Pancreas (tissue), 10 donors: ENCODE results near the gene SCD5. TPM values are rescaled to one million over a fixed set of nuclear protein-coding genes. Genes with fewer than 3 reads are reported as not detected.
A peak's percentile ranks its signal among the peaks of the same experiment; 100 is the strongest.

Experiments
- ATAC-seq, 4 donors: fragments of 200-7000 bp; cut with Tn5 transposase; one replicate each; pipeline versions ENCODE4 v1.8.0 to v1.9.1; 2020; ENCODE audit warnings: mild to moderate bottlenecking in 4 of 4, moderate library complexity in 4 of 4
- DNase-seq, 6 donors: peaks; one replicate each; pipeline ENCODE4 v3.0.0-alpha.2; 2020
- FAIRE-seq: peaks from 2 replicates; lab custom pipeline; 2012; peaks lifted over from hg19 to GRCh38; lab: Jason Lieb, UNC
- H3K27ac ChIP-seq, 4 donors: fragments of 200-600 bp; sonication (generic); 1 replicate in 3 of 4; 2 replicates in 1 of 4; pipeline versions ENCODE4 v1.5.0 to v1.8.0; 2020
- H3K27me3 ChIP-seq, 4 donors: fragments of 200-600 bp; one replicate each; pipeline ENCODE4 v1.8.0; 2021
- H3K36me3 ChIP-seq, 3 donors: fragments of 200-600 bp; sonication (generic) in 1 of 3; one replicate each; pipeline versions ENCODE4 v1.5.0 to v1.8.0; 2020 to 2021
- H3K4me1 ChIP-seq, 3 donors: fragments of 200-600 bp; one replicate each; pipeline ENCODE4 v1.8.0; 2021
- H3K4me3 ChIP-seq, 4 donors: fragments of 200-600 bp; sonication (generic) in 2 of 4; one replicate each; pipeline versions ENCODE4 v1.5.0 to v1.8.0; 2020 to 2021
- H3K9me3 ChIP-seq, 4 donors: fragments of 200-600 bp; one replicate each; pipeline ENCODE4 v1.8.0; 2021
- WGBS, 2 donors: extraction: QIAGEN DNeasy Blood & Tissue Kit; methylation state at CpG; one replicate each; pipeline ENCODE4 v1.1.7; 2013; 5-methylcytosine and 5-hydroxymethylcytosine counted together
- intact Hi-C, 3 donors: fragments of 100-400 bp; cut with DNase I; formaldehyde crosslinking; loops; one replicate each; pipeline versions ENCODE4 v1.11.1 to v1.14.2; 2022
- polyA plus RNA-seq, 2 donors: library from polyadenylated mRNA; stranded (reverse); fragments of 200-250 nt; gene quantifications; one replicate each; pipeline ENCODE4 v1.2.3, GENCODE V29; 2013
- total RNA-seq, 6 donors: library from RNA; stranded (reverse); fragmentation: NEBNext Ultra II Directional in 4 of 6; extraction: Animal tissue kit (Norgen Biotek cat#: 25700) in 4 of 6; gene quantifications; one replicate each; pipeline versions ENCODE4 v1.2.1 to v1.2.4, GENCODE V29; 2021 to 2023
- TF ChIP-seq, protein P1 (sequence below), 4 donors: fragments of 200-600 bp; sonication (generic) in 3 of 4; IDR thresholded peaks; one replicate each; pipeline versions ENCODE4 v1.5.0 to v1.8.0; 2021; ENCODE audit warnings: antibody characterized with exemption in 4 of 4
- donor health status: healthy with polysubstance abuse.
- donor health status: DM: no; HTN: no; CAD: no; lungs with moderate emphysema.
- donor health status: DM: no; HTN: no; CAD: no.
- donor health status: control.
- donor health status: control.
- donor health status: Bipolar disorder and iron deficiency.
- donor health status: DM: yes; HTN: yes; CAD: no.
- donor health status: DM: no; HTN: no; CAD: no.
- donor health status: DM: no; HTN: no; CAD: no.
- donor health status: DM: yes; HTN: yes; CAD: no.

The SCD5 gene
- total and polyA plus RNA-seq, 8 donors: 19.1 to 58.3 (median 31.3) TPM

DNA sequence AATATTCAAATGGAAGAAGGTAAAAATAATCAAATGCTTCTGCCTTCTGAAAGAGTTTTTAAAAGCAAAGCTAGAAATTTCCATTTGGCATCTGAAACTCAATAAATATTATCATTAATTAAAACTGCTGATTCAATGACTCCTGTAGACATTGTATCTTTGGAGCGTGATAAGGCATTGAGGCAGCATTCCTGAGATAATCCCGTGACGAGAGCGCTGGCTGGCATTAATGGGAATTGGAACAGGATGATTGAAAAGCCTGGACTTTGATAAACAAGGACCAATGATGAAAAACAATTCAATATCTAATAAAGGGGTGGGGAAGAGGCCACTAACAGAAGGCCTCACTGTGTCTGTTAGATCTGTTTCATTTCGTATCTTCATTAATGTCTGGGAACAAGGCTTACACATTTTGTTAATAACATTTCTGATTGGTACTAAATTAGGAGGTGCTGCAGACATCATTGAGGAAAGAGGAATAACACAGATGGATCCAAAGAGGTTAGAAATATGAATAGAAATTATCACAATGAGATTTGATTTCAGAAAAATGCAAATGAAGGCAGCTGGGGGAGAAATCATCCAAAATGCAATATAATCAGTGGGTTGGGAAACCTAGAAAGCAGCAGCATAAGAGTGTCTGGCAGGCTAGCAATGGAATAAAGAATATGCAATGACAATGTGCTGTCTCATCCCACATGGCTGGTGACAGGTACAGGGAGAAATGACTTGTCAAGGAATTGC is 102.3 kb downstream of the SCD5 start:
- TF ChIP-seq, protein P1, sequence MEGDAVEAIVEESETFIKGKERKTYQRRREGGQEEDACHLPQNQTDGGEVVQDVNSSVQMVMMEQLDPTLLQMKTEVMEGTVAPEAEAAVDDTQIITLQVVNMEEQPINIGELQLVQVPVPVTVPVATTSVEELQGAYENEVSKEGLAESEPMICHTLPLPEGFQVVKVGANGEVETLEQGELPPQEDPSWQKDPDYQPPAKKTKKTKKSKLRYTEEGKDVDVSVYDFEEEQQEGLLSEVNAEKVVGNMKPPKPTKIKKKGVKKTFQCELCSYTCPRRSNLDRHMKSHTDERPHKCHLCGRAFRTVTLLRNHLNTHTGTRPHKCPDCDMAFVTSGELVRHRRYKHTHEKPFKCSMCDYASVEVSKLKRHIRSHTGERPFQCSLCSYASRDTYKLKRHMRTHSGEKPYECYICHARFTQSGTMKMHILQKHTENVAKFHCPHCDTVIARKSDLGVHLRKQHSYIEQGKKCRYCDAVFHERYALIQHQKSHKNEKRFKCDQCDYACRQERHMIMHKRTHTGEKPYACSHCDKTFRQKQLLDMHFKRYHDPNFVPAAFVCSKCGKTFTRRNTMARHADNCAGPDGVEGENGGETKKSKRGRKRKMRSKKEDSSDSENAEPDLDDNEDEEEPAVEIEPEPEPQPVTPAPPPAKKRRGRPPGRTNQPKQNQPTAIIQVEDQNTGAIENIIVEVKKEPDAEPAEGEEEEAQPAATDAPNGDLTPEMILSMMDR (IDR thresholded peaks at IDR 0.05): no peak
- 24 to 25% methylated on average over 5 of the region's 5 CpGs for WGBS, 2 donors
- ATAC-seq: peak in 1 of 4 donors; percentile 57
- intact Hi-C loops: no loop called here
- FAIRE-seq: no peak
- Histone ChIP-seq H3K4me1 (no peaks in the 10 kb centered on the region), H3K27ac (no peak overlapping the region), H3K9me3 (no peaks in the 10 kb centered on the region), H3K4me3 (no peak overlapping the region), H3K27me3 (no peaks in the 10 kb centered on the region), H3K36me3 (no peaks in the 10 kb centered on the region)
- no peak for DNase-seq

DNA sequence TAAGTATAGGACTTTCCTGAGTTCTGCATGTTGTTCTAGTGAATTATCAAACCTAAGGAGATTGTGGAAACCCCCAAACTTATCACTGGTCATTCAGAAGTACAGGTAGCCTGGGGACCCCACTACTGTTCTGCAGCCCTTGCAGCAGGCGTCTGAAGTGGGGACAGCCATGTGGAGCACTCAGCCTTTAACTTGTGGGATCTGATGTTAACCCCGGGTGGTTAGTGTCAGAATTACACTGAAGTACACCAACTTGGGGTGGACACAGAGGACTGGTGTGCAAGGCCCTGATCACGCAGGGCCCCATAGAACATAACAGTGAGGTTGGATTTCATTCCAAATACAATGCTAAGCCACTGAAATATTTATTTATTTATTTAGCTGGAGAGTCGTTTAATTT is 103.7 kb downstream of the SCD5 start:
- H3K27ac ChIP-seq: no peak overlapping the region
- 82 to 90% methylated on average over 4 of the region's 4 CpGs for WGBS, 2 donors

GRCh38 chr4:82694046-82694445 is 104.5 kb downstream of the SCD5 start:
- WGBS, 2 donors: 86 to 90% methylated on average over 8 of the region's 8 CpGs
- no peak overlapping the region for H3K4me3 ChIP-seq
- no peaks in the 10 kb centered on the region for H3K36me3 ChIP-seq
- FAIRE-seq (no peak), DNase-seq (no peak), ATAC-seq (no peak)
- TF ChIP-seq, protein P1 (IDR thresholded peaks at IDR 0.05): no peak
- no peaks in the 10 kb centered on the region for H3K27me3 ChIP-seq
- intact Hi-C loops: no loop called here
- H3K4me1 ChIP-seq: no peaks in the 10 kb centered on the region
- H3K9me3 ChIP-seq: no peaks in the 10 kb centered on the region
- H3K27ac ChIP-seq: no peak overlapping the region

More for the DNA sequence above, 103.7 kb downstream of the SCD5 start:
- H3K9me3 ChIP-seq: no peaks in the 10 kb centered on the region
- ATAC-seq (no peak), DNase-seq (no peak), FAIRE-seq (no peak)
- H3K4me3 ChIP-seq: no peak overlapping the region
- no peaks in the 10 kb centered on the region for H3K4me1 ChIP-seq
- TF ChIP-seq, protein P1 (IDR thresholded peaks at IDR 0.05): no peak
- no peaks in the 10 kb centered on the region for H3K27me3 ChIP-seq
- intact Hi-C loops: no loop called here
- H3K36me3 ChIP-seq: no peaks in the 10 kb centered on the region

DNA sequence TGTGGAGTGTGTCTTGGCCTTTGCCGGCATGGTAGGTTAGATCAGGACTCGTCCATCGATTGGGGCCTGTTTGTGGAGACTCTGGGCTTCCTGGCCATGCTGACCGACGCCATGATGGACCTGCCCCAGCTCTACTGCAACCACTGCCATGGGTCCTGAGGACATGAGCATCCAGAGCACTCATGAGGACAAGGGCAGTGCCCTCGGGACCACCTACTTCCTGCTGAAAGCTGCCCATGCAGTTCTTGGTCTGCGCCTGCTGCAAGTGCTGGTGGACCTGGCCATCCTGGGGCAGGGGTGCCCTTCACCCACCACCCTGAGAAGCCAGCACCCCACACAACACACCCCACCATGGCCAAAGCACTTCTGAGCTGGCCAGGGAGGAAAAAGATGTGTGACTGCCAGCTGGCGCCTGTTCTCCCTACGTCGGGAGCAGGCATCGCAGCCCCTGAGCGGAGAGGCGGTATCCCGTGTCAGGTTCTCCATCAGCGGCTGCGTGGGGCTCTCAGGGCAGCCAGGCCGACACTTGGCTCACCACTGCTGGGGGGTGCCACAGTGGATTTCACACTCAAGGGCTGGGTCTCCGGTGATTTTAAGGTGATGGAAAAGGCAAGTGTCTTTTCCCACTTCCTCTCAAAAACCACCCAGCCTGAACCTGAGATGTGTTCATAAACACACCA is 106.4 kb downstream of the SCD5 start:
- FAIRE-seq (no peak), ATAC-seq (no peak), DNase-seq (no peak)
- Histone ChIP-seq H3K4me1 (no peaks in the 10 kb centered on the region), H3K36me3 (no peaks in the 10 kb centered on the region), H3K4me3 (no peak overlapping the region), H3K27me3 (no peaks in the 10 kb centered on the region), H3K27ac (no peak overlapping the region), H3K9me3 (no peaks in the 10 kb centered on the region)
- 96 to 97% methylated on average over 18 of the region's 18 CpGs for WGBS, 2 donors
- intact Hi-C loops: no loop called here
- TF ChIP-seq, protein P1 (IDR thresholded peaks at IDR 0.05): no peak

GRCh38 chr4:82691431-82691830 is 107.2 kb downstream of the SCD5 start:
- no peaks in the 10 kb centered on the region for H3K4me1 ChIP-seq
- ATAC-seq: no peak
- no peak for DNase-seq
- TF ChIP-seq, protein P1 (IDR thresholded peaks at IDR 0.05): no peak
- no peaks in the 10 kb centered on the region for H3K27me3 ChIP-seq
- H3K4me3 ChIP-seq: no peak overlapping the region
- intact Hi-C loops: no loop called here
- FAIRE-seq: no peak
- H3K36me3 ChIP-seq: no peaks in the 10 kb centered on the region
- WGBS, 2 donors: 85 to 89% methylated on average over 2 of the region's 2 CpGs
- no peaks in the 10 kb centered on the region for H3K9me3 ChIP-seq
- H3K27ac ChIP-seq: no peak overlapping the region
